Tibial artery (tissue), 4 donors: Measurements from ENCODE around the gene ARTN.

Experiments used
- DNase-seq, 2 donors: peaks; one replicate each; pipeline ENCODE4 v3.0.0-alpha.2; 2019
- H3K27ac ChIP-seq, 2 donors: fragments of 200-600 bp; sonication (generic) in 1 of 2; 1 replicate in 1 of 2; 2 replicates in 1 of 2; pipeline ENCODE4 v1.5.1; 2018 to 2019; ENCODE audit warnings: mild to moderate bottlenecking in 1 of 2
- H3K27me3 ChIP-seq, 2 donors: fragments of 200-600 bp; sonication (generic) in 1 of 2; one replicate each; pipeline versions ENCODE4 v1.5.1 to v1.6.0; 2016 to 2019
- H3K36me3 ChIP-seq, 3 donors: fragments of 200-600 bp; sonication (generic) in 2 of 3; one replicate each; pipeline ENCODE4 v1.5.1; 2016 to 2019; ENCODE audit warnings: mild to moderate bottlenecking in 2 of 3
- H3K4me1 ChIP-seq, 4 donors: fragments of 200-600 bp; sonication (generic) in 2 of 4; 1 replicate in 3 of 4; 2 replicates in 1 of 4; pipeline ENCODE4 v1.5.1; 2016 to 2019
- H3K4me3 ChIP-seq, 2 donors: fragments of 200-600 bp; sonication (generic) in 1 of 2; 1 replicate in 1 of 2; 2 replicates in 1 of 2; pipeline ENCODE4 v1.5.1; 2018 to 2019; ENCODE audit warnings: mild to moderate bottlenecking in 2 of 2
- H3K9me3 ChIP-seq, 3 donors: fragments of 200-600 bp; sonication (generic) in 1 of 3; one replicate each; pipeline ENCODE4 v1.5.1; 2016 to 2019
- CTCF ChIP-seq, 2 experiments: fragments of 200-600 bp in 1 of 2; fragments of 450-650 bp in 1 of 2; IDR thresholded peaks; one replicate each; pipeline ENCODE4 v1.5.1; 2017 to 2019; ENCODE audit warnings: antibody characterized with exemption in 2 of 2, mild to moderate bottlenecking in 1 of 2, moderate library complexity in 1 of 2
- intact Hi-C: fragments of 100-400 bp; cut with DNase I; formaldehyde crosslinking; loops from one replicate; pipeline ENCODE4 v1.15.0; 2023; ENCODE audit warnings: low total_unique reads

The ARTN gene

GRCh38 chr1:43908226-43908625 lies 25.4 kb upstream of the ARTN start:
- H3K4me1 ChIP-seq, result no peaks in the 10 kb centered on the region
- H3K27me3 ChIP-seq, result no peaks in the 10 kb centered on the region
- no peaks in the 10 kb centered on the region for H3K9me3 ChIP-seq
- no peak for TF ChIP-seq CTCF (IDR thresholded peaks at IDR 0.05)
- intact Hi-C loops, result no loop called here
- no peak for DNase-seq
- H3K27ac ChIP-seq, result no peak overlapping the region
- H3K4me3 ChIP-seq, result no peak overlapping the region
- H3K36me3 ChIP-seq, result peaks cover 0 to 12% (median 6%) of the 10 kb centered on the region in 3 donors

- no peaks in the 10 kb centered on the region for H3K9me3 ChIP-seq
- H3K4me1 ChIP-seq, result no peaks in the 10 kb centered on the region
- H3K36me3 ChIP-seq, result peaks cover 0 to 12% (median 6%) of the 10 kb centered on the region in 3 donors
- H3K27me3 ChIP-seq, result no peaks in the 10 kb centered on the region
- DNase-seq, result no peak
- no peak for TF ChIP-seq CTCF (IDR thresholded peaks at IDR 0.05)
- H3K27ac ChIP-seq, result no peak overlapping the region
- intact Hi-C loops, result no loop called here
- no peak overlapping the region for H3K4me3 ChIP-seq
Observed at GRCh38 chr1:43908858-43909257, 24.7 kb upstream of the ARTN start.

GRCh38 chr1:43910343-43910742 lies 23.3 kb upstream of the ARTN start:
- H3K36me3 ChIP-seq, result peaks cover 0 to 12% (median 6%) of the 10 kb centered on the region in 3 donors
- intact Hi-C loops, result no loop called here
- H3K4me1 ChIP-seq, result no peaks in the 10 kb centered on the region
- H3K27ac ChIP-seq, result no peak overlapping the region
- no peak for TF ChIP-seq CTCF (IDR thresholded peaks at IDR 0.05)
- DNase-seq, result no peak
- no peak overlapping the region for H3K4me3 ChIP-seq
- H3K9me3 ChIP-seq, result no peaks in the 10 kb centered on the region
- no peaks in the 10 kb centered on the region for H3K27me3 ChIP-seq

GRCh38 chr1:43912607-43913006 lies 21.0 kb upstream of the ARTN start:
- Histone ChIP-seq H3K4me3 (no peak overlapping the region), H3K36me3 (peaks cover 0 to 6% (median 4%) of the 10 kb centered on the region in 3 donors), H3K27ac (no peak overlapping the region), H3K9me3 (no peaks in the 10 kb centered on the region), H3K4me1 (no peaks in the 10 kb centered on the region), H3K27me3 (no peaks in the 10 kb centered on the region)
- TF ChIP-seq CTCF (IDR thresholded peaks at IDR 0.05), result no peak
- intact Hi-C loops, result no loop called here
- no peak for DNase-seq

GRCh38 chr1:43913051-43913501 lies 20.5 kb upstream of the ARTN start:
- H3K4me1 ChIP-seq, result no peaks in the 10 kb centered on the region
- no peaks in the 10 kb centered on the region for H3K9me3 ChIP-seq
- DNase-seq, result peak in 1 of 2 donors; percentile 28
- H3K4me3 ChIP-seq, result no peak overlapping the region
- no peaks in the 10 kb centered on the region for H3K27me3 ChIP-seq
- TF ChIP-seq CTCF (IDR thresholded peaks at IDR 0.05), result no peak
- H3K36me3 ChIP-seq, result peaks cover 0 to 6% (median 3%) of the 10 kb centered on the region in 3 donors
- no peak overlapping the region for H3K27ac ChIP-seq
- intact Hi-C loops, result no loop called here
